Lower leg skin (tissue), 3 donors: ENCODE results near the gene ZNF213.

Experiments
- POLR2A ChIP-seq, 2 donors: fragments of 450-650 bp; IDR thresholded peaks; one replicate each; pipeline ENCODE4 v1.6.1; 2016 to 2017; ENCODE audit warnings: antibody characterized with exemption in 2 of 2, mild to moderate bottlenecking in 1 of 2, moderate library complexity in 1 of 2
- TF ChIP-seq, protein P1 (sequence below), 3 donors: fragments of 450-650 bp; IDR thresholded peaks; one replicate each; pipeline ENCODE4 v1.5.1; 2016; ENCODE audit warnings: antibody characterized with exemption in 3 of 3, mild to moderate bottlenecking in 3 of 3, moderate library complexity in 2 of 3

DNA sequence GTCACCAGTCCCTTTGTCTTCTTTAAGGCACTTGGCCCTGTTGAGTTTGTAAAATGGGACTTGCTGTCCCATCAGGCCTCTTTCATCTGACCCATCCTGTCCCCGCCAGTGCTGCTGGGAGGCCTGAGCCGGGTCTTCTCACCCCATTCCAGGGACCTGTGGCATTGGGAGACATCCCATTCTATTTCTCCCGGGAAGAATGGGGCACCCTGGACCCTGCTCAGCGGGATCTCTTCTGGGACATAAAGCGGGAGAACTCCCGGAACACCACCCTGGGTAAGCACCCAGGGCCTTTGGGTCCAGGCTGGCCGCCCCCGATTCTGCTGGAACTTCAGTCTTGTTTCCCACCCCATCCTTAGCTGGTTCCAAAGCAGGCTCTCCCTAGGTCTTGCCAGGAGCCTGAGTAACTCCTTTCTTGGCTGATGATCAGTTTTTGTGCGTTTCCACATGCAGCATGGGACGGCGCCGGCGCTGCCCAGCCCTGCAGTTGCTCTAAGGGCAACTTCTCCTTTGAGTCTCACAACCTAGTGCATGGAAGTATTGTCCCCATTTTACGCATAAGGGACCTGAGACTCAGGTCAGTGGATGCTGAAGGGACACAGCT, 4.1 kb downstream of the ZNF213 start:
- TF ChIP-seq, protein P1, sequence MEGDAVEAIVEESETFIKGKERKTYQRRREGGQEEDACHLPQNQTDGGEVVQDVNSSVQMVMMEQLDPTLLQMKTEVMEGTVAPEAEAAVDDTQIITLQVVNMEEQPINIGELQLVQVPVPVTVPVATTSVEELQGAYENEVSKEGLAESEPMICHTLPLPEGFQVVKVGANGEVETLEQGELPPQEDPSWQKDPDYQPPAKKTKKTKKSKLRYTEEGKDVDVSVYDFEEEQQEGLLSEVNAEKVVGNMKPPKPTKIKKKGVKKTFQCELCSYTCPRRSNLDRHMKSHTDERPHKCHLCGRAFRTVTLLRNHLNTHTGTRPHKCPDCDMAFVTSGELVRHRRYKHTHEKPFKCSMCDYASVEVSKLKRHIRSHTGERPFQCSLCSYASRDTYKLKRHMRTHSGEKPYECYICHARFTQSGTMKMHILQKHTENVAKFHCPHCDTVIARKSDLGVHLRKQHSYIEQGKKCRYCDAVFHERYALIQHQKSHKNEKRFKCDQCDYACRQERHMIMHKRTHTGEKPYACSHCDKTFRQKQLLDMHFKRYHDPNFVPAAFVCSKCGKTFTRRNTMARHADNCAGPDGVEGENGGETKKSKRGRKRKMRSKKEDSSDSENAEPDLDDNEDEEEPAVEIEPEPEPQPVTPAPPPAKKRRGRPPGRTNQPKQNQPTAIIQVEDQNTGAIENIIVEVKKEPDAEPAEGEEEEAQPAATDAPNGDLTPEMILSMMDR (IDR thresholded peaks at IDR 0.05) = no peak
- no peak for TF ChIP-seq POLR2A (IDR thresholded peaks at IDR 0.05)
